HG03432 (cell line): ENCODE data around the gene HOXD13.

ENCODE experiments used
- ATAC-seq: cut with Tn5 transposase; IDR thresholded peaks from one replicate; pipeline ENCODE4 v1.9.1; 2021; ENCODE audit warnings: mild to moderate bottlenecking, moderate library complexity; ENCODE audit not compliant: unreplicated experiment

HOXD13 gene

DNA sequence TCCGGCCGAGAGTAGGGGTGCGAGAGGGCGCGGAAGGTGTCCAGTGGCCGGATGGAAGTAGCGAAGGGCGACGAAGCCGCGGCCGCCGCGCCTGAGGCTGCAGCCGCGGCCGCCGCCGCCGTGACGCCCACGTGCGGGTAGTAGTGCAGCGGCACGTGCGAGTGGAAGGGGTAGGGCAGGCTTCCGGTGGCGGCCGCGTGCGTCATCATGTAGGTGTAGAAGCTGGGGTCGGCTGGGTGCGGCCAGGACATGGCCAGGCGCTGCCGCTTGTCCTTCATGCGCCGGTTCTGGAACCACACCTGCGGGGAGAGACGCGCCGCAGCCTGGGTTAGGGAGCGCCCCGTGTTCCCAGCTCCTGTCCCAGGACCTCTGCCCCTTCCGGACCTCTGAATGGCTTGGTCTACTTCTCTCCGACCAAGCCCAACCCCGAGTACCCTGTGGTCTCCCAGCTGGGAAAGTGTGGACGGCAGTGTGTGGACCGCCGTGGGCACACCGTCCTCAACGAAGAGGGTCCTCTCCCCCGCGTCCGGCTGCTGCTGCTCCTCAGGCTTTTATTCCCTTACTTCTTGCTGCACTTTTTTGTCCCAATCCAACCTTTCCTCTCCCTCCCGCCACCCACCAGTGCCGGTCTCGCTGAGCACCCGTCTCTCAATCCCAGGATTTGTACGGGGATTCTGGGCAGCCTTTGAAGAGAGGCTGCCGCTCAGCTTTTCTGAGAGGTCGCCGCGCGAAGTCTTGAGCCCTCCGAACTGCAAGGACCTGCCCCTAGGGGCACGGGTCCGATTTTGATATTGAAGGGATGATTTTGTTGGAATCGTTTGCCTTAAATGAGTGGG, 11.8 kb upstream of the HOXD13 start:
- ATAC-seq, result no peak

GRCh38 chr2:176081376-176081836, 11.1 kb upstream of the HOXD13 start:
- ATAC-seq, result no peak

GRCh38 chr2:176081837-176082524, 10.5 kb upstream of the HOXD13 start:
- no peak for ATAC-seq

DNA sequence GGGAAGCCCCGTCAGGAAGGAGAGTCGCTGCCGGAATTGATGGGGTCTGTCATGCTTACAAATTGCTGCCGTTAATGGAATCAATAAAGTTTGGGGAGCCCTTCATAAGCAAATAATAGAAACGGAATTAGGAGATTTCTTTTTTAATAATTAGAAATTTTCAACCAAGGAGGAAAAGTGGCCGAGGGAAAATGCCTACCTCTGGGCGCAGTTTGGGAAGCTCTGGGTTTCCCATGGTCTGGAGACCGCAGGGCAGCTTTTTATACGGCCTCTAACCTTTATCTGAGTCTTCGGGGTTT, 10.0 kb upstream of the HOXD13 start:
- ATAC-seq, result no peak

- ATAC-seq, result no peak
Observed at GRCh38 chr2:176082824-176083751, 9.4 kb upstream of the HOXD13 start.

DNA sequence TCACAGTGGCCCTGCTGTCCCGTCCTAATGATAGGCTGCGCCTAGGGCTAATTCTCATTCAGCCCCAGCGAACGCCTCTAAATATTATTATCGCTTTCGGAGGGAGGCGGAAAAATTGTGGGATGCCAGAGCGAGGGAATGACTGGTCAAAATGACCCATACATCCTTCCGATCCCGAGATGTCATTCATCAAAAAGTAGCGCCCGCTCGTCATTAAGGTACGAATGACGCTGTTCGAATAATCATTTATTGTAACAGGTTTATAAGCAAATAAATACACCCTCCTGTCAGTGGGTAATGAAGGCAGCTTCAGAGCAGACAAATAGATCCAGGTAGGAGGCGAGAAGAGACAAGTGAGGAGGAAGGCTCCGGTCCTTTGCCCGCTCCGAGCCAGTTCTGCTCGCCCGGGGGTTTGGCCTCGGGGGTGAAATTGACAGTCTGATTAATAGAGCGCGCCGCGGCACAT, 8.7 kb upstream of the HOXD13 start, which contains the start of gene EVX2:
EVX2 (minus strand) TSS at position 167 of the 466 bp plus-strand sequence. CDS start 186 bp downstream, outside the sequence.
- no peak for ATAC-seq

DNA sequence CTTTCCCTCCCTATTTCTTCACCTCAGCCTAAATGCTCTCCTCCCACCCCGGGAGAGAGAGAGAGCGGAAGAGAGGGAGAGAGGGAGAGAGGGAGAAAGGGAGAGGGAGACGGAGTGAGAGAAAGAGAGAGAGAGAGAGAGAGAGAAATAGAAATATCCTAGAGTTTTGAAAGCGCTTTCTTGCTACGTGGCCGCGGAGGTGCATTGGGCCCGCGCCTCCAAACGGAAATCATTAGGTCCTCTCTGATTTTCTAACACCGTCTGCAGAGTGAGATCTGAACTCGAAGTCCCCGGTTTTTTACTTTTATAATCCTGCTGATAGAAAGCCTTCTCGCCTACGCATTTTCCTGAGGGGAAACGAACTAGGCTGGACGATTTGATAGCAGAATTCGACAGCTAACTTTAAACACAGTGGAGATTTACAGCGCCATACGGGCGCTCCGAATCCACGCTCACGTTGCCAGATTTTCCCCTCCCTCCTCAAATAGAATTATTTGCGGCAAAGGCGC, 7.9 kb upstream of the HOXD13 start:
- ATAC-seq, result no peak

DNA sequence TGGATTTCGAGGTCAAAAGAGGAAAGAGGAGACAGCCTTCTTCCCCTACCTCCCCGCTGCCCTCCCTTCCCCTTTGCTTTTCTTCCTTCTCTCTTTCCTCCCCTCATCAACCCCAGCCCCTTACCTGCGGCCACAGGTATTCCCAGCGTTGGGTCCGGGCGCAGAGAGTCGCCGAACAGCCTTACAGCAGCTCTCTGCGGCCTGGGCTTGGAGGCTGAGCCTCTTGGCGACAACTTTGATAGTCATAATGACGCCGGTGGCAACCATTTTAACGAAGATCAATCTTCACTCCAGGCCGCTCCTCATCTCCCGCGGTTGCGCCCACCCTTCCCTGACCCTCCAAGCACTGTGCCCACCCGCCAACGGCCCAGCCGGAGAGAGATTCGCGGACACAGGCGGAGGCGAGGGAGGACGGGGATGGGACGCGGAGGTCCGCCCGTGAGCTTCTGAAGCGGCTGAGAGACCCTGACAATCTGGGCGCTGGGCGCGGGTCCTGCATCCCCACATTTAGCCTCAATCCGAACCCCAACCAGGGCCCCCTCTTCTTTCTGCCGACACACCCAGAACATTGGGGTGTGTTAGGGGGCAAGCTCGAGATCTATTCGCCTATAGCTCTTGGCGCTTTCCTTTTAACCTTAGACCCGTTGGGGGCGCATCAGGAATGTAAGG, 7.3 kb upstream of the HOXD13 start:
- ATAC-seq, result no peak

GRCh38 chr2:176085861-176086771, 6.4 kb upstream of the HOXD13 start:
- ATAC-seq, result no peak

DNA sequence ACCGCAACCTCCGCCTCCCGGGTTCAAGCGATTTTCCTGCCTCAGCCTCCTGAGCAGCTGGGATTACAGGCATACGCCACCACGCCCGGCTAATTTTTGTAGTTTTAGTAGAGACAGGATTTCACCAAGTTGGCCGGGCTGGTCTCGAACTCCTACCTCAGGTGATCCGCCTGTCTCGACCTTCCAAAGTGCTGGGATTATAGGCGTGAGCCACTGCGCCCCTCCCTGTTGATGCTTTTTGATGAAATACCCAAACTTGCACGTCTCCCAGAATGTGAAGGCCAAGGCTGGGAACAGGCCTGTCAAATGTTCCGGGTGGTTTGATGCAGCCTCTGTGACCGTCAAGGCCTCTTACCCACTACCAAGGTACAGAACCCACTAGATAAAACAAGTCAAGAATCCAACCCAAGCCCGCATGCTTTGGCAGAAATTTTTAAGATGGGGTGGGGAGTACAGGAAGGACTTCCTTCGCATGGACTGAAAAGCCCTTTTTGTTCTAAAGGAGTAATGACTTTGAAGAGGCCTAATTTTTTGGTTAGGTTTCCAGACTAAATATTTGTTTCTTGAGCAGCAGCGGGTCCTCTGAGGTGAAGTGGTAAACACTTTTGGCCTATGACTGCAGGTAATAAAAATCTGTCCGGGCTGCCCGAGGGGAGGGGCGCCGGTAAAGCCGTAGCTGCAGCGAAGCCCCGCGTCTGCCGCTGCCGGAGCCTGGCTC, 5.0 kb upstream of the HOXD13 start:
- ATAC-seq, result no peak

- ATAC-seq, result peak; percentile 82
Observed at GRCh38 chr2:176088048-176088936, 4.2 kb upstream of the HOXD13 start.

GRCh38 chr2:176088937-176089842, 3.3 kb upstream of the HOXD13 start:
- ATAC-seq, result no peak

GRCh38 chr2:176089843-176090395, 2.6 kb upstream of the HOXD13 start:
- no peak for ATAC-seq

GRCh38 chr2:176090862-176091261, 1.7 kb upstream of the HOXD13 start:
- ATAC-seq, result no peak

- no peak for ATAC-seq
Observed at GRCh38 chr2:176091329-176092258, 927 bp upstream of the HOXD13 start.
